Posterior cingulate gyrus (tissue), 11 donors: Measurements from ENCODE around the gene SGPP2.
"Not testable (repeated sequence)": the region's sequence is repeated elsewhere in the genome, so short reads cannot be mapped to it uniquely, and the experiment has no call there.

Source experiments
- DNase-seq, 10 donors: peaks; one replicate each; pipeline versions ENCODE4 v3.0.0 to v3.0.0-alpha.2; 2020 to 2021; ENCODE audit warnings: mixed read lengths in 3 of 10
- intact Hi-C: fragments of 100-400 bp; cut with DNase I; formaldehyde crosslinking; loops from one replicate; pipeline ENCODE4 v1.15.1; 2023

SGPP2 gene

GRCh38 chr2:222569826-222570225 is 145.5 kb downstream of the SGPP2 start:
- no peak for DNase-seq
- intact Hi-C loops, result no loop called here

GRCh38 chr2:222572264-222572721 is 147.9 kb downstream of the SGPP2 start:
- DNase-seq, result no peak
- intact Hi-C loops, result no loop called here

- intact Hi-C loops, result no loop called here
- DNase-seq, result no peak
Measured at GRCh38 chr2:222572751-222573174, 148.4 kb downstream of the SGPP2 start.

DNA sequence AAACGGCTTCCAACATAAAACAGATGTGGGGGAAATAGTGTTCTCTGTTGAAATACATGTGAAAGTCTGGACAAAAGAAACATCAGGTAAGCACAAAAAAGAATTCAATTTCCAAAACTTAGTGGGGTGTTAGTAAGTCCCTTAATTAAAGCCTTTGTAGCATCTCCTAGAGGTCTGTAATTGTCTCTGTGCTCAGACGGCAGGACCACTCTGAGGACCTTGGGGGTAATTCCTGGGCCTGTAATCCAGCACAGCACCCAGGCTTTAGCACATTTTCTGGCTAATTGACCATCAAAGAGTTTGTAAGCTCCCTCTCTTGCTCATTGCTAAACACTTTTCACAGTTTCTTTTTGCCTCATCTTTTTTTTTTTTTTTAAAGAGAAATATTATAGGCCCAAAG is 151.3 kb downstream of the SGPP2 start:
- no peak for DNase-seq
- intact Hi-C loops, result no loop called here

GRCh38 chr2:222576171-222577081 is 152.1 kb downstream of the SGPP2 start:
- DNase-seq, result no peak
- intact Hi-C loops, result no loop called here

DNA sequence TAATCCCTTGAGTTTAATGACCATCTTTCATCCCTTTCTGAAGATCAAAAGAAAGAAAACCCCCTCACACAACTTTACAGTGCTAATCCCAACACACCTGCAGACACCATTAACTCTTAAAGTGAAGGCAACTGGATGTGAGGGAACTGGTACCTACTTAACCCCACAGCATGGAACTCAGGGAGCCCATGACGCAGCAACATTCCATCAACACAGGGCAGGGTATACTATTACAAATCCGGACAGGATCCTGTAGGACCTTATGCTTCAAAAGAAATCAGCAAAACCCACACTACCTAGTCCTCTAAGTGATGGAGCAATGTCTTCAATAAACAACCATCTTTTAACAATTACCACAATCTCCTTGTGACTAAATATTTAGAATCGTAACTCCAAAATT is 153.0 kb downstream of the SGPP2 start:
- intact Hi-C loops, result no loop called here
- no peak for DNase-seq

- intact Hi-C loops, result no loop called here
- DNase-seq, result no peak
Measured at GRCh38 chr2:222582928-222583327, 158.6 kb downstream of the SGPP2 start.

GRCh38 chr2:222584589-222584988 is 160.2 kb downstream of the SGPP2 start:
- intact Hi-C loops, DNase-seq: not testable (repeated sequence)

GRCh38 chr2:222591661-222592060 is 167.3 kb downstream of the SGPP2 start:
- intact Hi-C loops, result no loop called here
- DNase-seq, result no peak

GRCh38 chr2:222592176-222592575 is 167.8 kb downstream of the SGPP2 start:
- DNase-seq, result no peak
- intact Hi-C loops, result no loop called here

DNA sequence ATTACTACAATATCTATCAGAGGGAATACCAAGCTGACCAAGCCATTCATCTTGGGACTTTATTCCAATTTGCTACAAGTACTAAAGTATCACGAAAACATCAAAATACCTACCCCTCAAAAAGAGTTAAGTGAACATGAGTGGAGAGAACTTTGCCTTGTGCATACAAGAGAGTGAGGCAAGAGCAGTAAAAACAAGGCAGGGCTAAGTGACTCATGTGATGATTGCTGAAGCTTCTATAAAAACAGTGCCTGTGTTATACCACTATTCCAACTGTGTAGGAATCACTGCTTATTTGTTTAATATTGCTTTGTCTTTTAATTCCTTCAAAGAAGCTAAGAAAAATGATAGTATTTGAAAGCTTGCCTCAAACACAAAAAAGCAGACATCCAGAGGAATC is 170.3 kb downstream of the SGPP2 start:
- no peak for DNase-seq
- intact Hi-C loops, result no loop called here

- intact Hi-C loops, result no loop called here
Measured at GRCh38 chr2:222595581-222595980, 171.2 kb downstream of the SGPP2 start.

DNA sequence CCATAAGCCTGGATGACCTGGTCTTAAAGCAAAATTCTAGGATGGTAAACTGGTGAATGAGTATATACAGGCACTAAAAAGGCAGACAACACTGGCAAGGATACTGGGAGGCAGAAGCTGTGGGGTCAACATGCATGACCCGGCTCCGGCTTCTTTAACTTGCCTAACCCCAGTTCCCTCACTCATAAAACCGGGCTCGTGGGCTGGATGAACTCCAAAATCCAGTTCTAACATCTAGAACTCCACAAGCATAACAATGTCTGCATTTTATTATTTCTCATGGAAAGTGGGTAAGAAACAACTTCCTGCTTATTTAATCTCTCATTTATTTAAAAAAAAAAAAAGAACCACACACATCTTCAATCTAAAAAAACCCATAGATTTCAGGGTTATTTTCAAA is 174.3 kb downstream of the SGPP2 start:
- intact Hi-C loops, result no loop called here
- DNase-seq, result no peak

More at GRCh38 chr2:222595581-222595980, 171.2 kb downstream of the SGPP2 start:
- DNase-seq, result no peak

DNA sequence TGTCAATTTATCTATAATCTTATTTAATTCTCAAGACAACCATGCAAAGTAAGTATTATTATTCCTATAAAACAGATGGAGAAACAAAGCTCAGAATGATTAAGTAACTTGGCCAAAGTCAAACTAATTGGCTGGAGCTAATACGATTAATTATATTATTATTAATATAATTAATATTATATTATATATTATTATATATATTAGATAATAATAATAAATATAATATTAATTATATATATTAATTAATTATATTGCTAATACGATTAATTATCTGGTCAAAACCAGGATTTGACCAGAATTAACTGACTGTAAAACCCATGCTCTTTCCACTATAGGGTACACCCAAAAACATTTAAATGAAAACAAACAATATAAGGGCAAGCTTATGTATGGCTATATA is 179.2 kb downstream of the SGPP2 start:
- intact Hi-C loops, result no loop called here
- no peak for DNase-seq

GRCh38 chr2:222604749-222605515 is 180.6 kb downstream of the SGPP2 start:
- no peak for DNase-seq
- intact Hi-C loops, result no loop called here

GRCh38 chr2:222606306-222606705 is 182.0 kb downstream of the SGPP2 start:
- no peak for DNase-seq
- intact Hi-C loops, result no loop called here

- DNase-seq, result no peak
- intact Hi-C loops, result no loop called here
Measured at GRCh38 chr2:222608081-222608480, 183.7 kb downstream of the SGPP2 start.

- intact Hi-C loops, result no loop called here
- DNase-seq, result no peak
Measured at GRCh38 chr2:222609381-222609780, 185.0 kb downstream of the SGPP2 start.
